HEK293T (cell line): ENCODE measurements around the gene PCGF3.

Experiments used
- CTCF ChIA-PET: fragments of 350-600 bp; formaldehyde crosslinking; extraction: SDS; loops from one replicate; lab custom pipeline; 2021; ENCODE audit warnings: antibody characterized with exemption, inconsistent platforms; lab: Yijun Ruan, JAX
- POLR2A ChIA-PET: fragments of 350-600 bp; formaldehyde crosslinking; extraction: SDS; loops from one replicate; lab custom pipeline; 2020; ENCODE audit warnings: antibody characterized with exemption, inconsistent platforms; lab: Yijun Ruan, JAX
- DNase-seq: peaks from one replicate; pipeline ENCODE4 v3.0.0; 2012; ENCODE audit warnings: mixed read lengths; ENCODE audit errors: extremely low spot score
- ARNT ChIP-seq: fragments of 450-650 bp; IDR thresholded peaks from 2 replicates; pipeline ENCODE4 v1.6.1; 2017; ENCODE audit warnings: mild to moderate bottlenecking
- BHLHE40 ChIP-seq: fragments of 450-650 bp; IDR thresholded peaks from 2 replicates; pipeline ENCODE4 v1.6.1; 2016; ENCODE audit warnings: mild to moderate bottlenecking, moderate library complexity, borderline replicate concordance
- CTBP1 ChIP-seq: fragments of 450-650 bp; IDR thresholded peaks from 2 replicates; pipeline ENCODE4 v1.6.1; 2016; ENCODE audit warnings: borderline replicate concordance
- ELF4 ChIP-seq: fragments of 450-650 bp; IDR thresholded peaks from 2 replicates; pipeline ENCODE4 v1.6.1; 2017; ENCODE audit warnings: antibody characterized with exemption
- FOXA1 ChIP-seq: fragments of 450-650 bp; IDR thresholded peaks from 2 replicates; pipeline ENCODE4 v1.6.1; 2016; ENCODE audit warnings: mild to moderate bottlenecking
- FOXK2 ChIP-seq: fragments of 450-650 bp; IDR thresholded peaks from 2 replicates; pipeline ENCODE4 v1.6.1; 2016; ENCODE audit warnings: mild to moderate bottlenecking
- FOXM1 ChIP-seq: fragments of 450-650 bp; IDR thresholded peaks from 2 replicates; pipeline ENCODE4 v1.6.1; 2017; ENCODE audit warnings: mild to moderate bottlenecking, borderline replicate concordance
- HDGF ChIP-seq: fragments of 450-650 bp; IDR thresholded peaks from 2 replicates; pipeline ENCODE4 v1.6.1; 2017; ENCODE audit warnings: antibody characterized with exemption, borderline replicate concordance
- L3MBTL2 ChIP-seq: fragments of 450-650 bp; conservative IDR thresholded peaks from 2 replicates; pipeline ENCODE4 v1.6.1; 2016; ENCODE audit warnings: mild to moderate bottlenecking
- LEF1 ChIP-seq: fragments of 450-650 bp; IDR thresholded peaks from 2 replicates; pipeline ENCODE4 v1.6.1; 2017; ENCODE audit warnings: mild to moderate bottlenecking, borderline replicate concordance
- NFRKB ChIP-seq: fragments of 450-650 bp; IDR thresholded peaks from 2 replicates; pipeline ENCODE4 v1.6.1; 2016; ENCODE audit warnings: mild to moderate bottlenecking, moderate library complexity
- SP1 ChIP-seq: fragments of 450-650 bp; IDR thresholded peaks from 2 replicates; pipeline ENCODE4 v1.6.1; 2017
- SUZ12 ChIP-seq: fragments of 450-650 bp; IDR thresholded peaks from 2 replicates; pipeline ENCODE4 v1.6.1; 2016; ENCODE audit warnings: mild to moderate bottlenecking
- TARDBP ChIP-seq: fragments of 450-650 bp; IDR thresholded peaks from 2 replicates; pipeline ENCODE4 v1.6.1; 2016
- ZNF384 ChIP-seq: fragments of 450-650 bp; IDR thresholded peaks from 2 replicates; pipeline ENCODE4 v1.6.1; 2016
- TF ChIP-seq, protein P1 (sequence below): fragments of 450-650 bp; IDR thresholded peaks from 2 replicates; pipeline ENCODE4 v1.6.1; 2016

The PCGF3 gene

DNA sequence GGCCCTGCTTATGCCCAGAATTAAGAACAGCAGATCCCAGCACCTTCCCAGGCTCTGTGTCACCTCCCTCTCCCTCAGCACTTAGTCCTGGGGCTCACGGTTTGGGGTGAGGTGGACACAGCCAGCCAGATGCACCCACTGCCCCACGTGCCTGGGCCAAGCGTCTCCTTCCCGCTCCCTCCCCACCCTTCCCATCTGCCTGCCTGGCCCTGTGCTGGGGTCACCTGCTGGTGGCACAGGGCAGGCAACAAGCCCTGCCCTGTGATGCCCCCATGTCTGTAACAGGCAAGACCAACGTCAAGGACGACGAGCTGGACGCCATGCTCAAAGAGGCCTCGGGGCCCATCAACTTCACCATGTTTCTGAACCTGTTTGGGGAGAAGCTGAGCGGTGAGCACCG, 26.0 kb upstream of the PCGF3 start:
- POLR2A ChIA-PET: no interaction called here
- no peak for DNase-seq
- TF ChIP-seq FOXK2 (no peak), CTBP1 (no peak), ELF4 (no peak), SUZ12 (no peak), TARDBP (no peak), HDGF (no peak), FOXA1 (no peak), SP1 (no peak), FOXM1 (no peak), BHLHE40 (no peak), LEF1 (no peak), L3MBTL2 (no peak), ZNF384 (no peak), NFRKB (no peak), ARNT (no peak)
- TF ChIP-seq, protein P1, sequence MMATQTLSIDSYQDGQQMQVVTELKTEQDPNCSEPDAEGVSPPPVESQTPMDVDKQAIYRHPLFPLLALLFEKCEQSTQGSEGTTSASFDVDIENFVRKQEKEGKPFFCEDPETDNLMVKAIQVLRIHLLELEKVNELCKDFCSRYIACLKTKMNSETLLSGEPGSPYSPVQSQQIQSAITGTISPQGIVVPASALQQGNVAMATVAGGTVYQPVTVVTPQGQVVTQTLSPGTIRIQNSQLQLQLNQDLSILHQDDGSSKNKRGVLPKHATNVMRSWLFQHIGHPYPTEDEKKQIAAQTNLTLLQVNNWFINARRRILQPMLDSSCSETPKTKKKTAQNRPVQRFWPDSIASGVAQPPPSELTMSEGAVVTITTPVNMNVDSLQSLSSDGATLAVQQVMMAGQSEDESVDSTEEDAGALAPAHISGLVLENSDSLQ: no peak
- CTCF ChIA-PET: no interaction called here

DNA sequence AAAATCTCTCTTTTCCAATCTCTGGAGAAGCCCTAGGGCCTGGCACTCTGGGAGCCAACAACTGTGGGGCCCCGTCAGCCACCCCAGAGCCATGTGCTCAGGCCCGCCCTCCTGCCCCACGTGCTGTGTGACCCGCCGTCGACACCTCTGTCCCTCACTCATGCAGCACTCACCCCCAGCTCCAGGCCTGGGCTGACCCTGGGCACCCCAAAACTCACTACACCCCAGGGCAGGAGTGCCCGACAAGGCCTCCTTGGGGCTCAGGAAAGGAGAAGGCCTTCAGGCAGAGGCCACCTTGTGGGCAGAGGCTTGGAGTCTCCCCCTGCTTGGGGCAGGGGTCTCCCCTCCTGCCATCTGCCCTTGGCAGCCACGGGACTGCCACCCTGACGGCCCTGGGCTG, 25.5 kb upstream of the PCGF3 start:
- TF ChIP-seq NFRKB: no peak
- no peak for TF ChIP-seq CTBP1
- TF ChIP-seq FOXA1: no peak
- no peak for TF ChIP-seq SP1
- no peak for TF ChIP-seq HDGF
- no peak for TF ChIP-seq LEF1
- TF ChIP-seq SUZ12: no peak
- TF ChIP-seq L3MBTL2: no peak
- TF ChIP-seq ZNF384: no peak
- no peak for TF ChIP-seq FOXK2
- TF ChIP-seq ARNT: no peak
- no peak for TF ChIP-seq BHLHE40
- TF ChIP-seq TARDBP: no peak
- TF ChIP-seq, protein P1: no peak
- no peak for TF ChIP-seq ELF4
- no peak for TF ChIP-seq FOXM1
- no peak for DNase-seq
- ChIA-PET POLR2A (no interaction called here), CTCF (no interaction called here)

DNA sequence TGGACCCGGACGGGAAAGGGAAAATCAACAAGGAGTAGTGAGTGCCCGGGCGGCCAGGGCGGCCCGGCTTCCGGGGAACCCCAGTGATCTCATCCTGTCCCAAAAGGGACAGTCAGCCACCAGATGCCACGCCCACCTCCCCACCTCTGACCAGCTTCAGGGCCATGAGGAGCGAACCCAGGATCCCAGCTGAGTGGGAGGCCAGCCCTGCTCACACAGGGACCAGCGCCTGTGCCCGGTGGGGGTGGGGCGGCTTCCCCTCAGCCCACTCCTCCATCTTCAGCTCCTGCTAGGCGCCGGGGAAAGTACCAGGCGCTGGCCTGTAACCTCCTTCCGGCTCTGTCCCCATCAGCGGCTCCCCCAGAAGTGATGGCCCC, 25.1 kb upstream of the PCGF3 start:
- DNase-seq: no peak
- CTCF ChIA-PET: no interaction called here
- POLR2A ChIA-PET: no interaction called here
- TF ChIP-seq FOXA1 (no peak), NFRKB (no peak), SUZ12 (no peak), CTBP1 (no peak)

DNA sequence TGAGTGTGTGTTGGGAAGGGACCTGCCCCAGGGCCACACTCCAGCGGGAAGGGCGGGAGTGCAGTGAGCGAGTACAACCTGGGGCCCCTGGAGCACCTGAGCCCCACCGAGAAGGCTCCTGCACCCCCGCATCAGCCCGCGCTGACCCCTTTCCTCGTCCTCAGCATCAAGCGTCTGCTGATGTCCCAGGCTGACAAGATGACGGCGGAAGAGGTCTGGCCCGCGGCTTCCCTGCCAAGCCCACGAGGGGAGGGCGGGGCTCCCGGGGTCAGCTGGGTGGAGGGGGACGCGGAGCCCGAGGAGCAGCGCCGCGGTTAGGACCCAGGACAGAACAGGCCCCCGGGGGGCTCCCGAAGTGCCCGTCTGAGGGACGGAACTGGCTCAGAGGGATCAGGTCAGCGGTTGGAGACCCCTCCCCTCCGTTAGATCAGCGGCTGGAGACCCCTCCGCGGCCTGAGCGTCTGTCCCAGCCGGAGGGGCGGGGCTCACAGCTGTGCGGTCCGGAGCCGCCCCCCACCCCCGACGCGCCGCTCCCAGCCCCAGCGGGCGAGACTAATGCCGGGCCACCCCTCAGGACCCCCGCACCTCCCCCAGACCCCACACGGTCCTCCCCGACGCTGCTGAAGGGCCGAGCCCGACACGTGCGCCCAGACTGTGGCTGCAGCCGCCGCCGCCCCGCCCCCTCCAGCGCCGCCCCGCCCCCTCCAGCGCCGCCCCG, 24.5 kb upstream of the PCGF3 start:
- no peak for TF ChIP-seq FOXK2
- TF ChIP-seq, protein P1: no peak
- no peak for TF ChIP-seq FOXM1
- no peak for TF ChIP-seq ELF4
- no peak for TF ChIP-seq TARDBP
- no peak for TF ChIP-seq HDGF
- TF ChIP-seq FOXA1: no peak
- TF ChIP-seq SP1: no peak
- no peak; the same call in 1 of the 2 replicates for TF ChIP-seq L3MBTL2
- TF ChIP-seq CTBP1: no peak
- no peak for TF ChIP-seq ARNT
- no peak for TF ChIP-seq ZNF384
- no peak for TF ChIP-seq SUZ12
- no peak for TF ChIP-seq BHLHE40
- TF ChIP-seq LEF1: no peak
- no peak for TF ChIP-seq NFRKB
- ChIA-PET POLR2A (no interaction called here), CTCF (no interaction called here)

DNA sequence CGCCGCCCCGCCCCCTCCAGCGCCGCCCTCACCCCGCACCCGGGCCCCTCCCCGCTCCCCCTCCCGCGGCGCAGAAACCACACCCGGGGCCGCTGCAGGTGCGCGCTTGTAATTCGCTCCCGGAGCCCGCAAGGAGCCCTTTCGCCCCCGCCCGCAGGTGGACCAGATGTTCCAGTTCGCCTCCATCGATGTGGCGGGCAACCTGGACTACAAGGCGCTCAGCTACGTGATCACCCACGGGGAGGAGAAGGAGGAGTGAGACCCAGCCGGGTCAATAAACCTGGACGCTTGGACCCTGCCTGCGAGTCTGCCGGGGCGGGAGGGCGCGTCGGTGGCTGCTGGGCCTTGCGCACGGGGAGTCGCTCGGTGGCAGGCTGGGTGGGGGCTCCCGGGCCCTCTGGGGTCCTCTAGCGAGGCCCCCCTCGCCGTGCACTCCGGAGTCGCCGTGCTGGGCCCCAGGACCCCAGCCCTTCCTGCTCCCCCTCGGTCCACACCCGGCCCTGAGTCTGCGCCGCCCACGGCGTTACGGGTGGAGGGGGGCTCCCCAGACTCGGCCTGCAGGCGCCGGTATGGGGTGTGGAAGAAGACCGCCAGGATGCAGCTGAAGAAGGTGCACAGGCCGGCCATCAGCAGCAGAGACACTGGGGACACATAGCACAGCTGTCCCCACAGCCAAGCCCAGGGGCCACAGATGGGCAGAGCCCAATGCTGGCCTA, 23.7 kb upstream of the PCGF3 start:
- CTCF ChIA-PET: no interaction called here
- peak; percentile 81 for DNase-seq
- POLR2A ChIA-PET: no interaction called here
- TF ChIP-seq NFRKB (no peak), CTBP1 (no peak), L3MBTL2 (no peak)

More for the DNA sequence above, 24.5 kb upstream of the PCGF3 start:
- DNase-seq: peak; percentile 68

DNA sequence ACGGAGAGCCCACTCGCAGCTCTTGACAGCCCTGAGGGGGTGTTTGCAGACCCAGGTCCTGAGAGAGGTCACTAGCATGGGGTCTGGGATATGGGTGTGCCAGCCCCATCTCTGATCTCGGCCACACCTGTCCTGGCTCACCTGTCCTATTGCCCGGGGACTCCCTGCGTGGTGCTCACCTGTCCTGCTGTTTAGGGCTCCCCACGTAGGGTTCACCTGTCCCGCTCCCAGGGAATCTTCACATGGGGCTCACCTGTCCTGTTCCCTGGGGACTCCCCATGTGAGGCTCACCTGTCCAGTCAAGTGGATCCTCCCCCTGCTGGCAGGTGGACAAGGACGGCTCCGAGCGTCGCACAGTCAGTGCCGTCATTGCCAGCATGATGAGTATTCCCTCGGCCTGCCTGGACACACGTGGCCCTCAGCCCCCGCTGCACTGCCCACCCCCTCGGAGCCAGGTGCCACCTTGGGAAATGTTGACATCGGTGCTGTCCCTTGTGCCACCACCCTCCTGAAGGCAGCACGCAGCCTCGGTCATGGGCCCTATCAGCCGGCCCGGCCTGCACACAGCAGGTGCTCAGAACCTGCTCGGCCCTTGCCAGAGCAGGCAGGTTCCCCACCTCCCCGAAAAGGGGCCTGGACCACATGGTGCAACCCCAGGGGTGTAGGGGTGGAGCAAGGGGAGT, 23.0 kb upstream of the PCGF3 start:
- no peak for DNase-seq
- TF ChIP-seq TARDBP (no peak), BHLHE40 (no peak), NFRKB (no peak), FOXA1 (no peak), ZNF384 (no peak), SP1 (no peak), CTBP1 (no peak), ELF4 (no peak), FOXK2 (no peak), LEF1 (no peak), L3MBTL2 (no peak), FOXM1 (no peak), HDGF (no peak), SUZ12 (no peak)
- TF ChIP-seq, protein P1: no peak
- ChIA-PET POLR2A (no interaction called here), CTCF (no interaction called here)
